Stimulated activated CD4-positive, alpha-beta T cell treated with anti-CD3 and anti-CD28 coated beads, Interleukin-4, amount 100 ng/mL, for 48 hours (primary cell): ENCODE results near the gene FHDC1.

Experiments used
- DNase-seq, 2 donors: peaks; one replicate each; pipeline ENCODE4 v3.0.0-alpha.2; 2020; ENCODE audit warnings: low read depth in 2 of 2

Gene FHDC1

DNA sequence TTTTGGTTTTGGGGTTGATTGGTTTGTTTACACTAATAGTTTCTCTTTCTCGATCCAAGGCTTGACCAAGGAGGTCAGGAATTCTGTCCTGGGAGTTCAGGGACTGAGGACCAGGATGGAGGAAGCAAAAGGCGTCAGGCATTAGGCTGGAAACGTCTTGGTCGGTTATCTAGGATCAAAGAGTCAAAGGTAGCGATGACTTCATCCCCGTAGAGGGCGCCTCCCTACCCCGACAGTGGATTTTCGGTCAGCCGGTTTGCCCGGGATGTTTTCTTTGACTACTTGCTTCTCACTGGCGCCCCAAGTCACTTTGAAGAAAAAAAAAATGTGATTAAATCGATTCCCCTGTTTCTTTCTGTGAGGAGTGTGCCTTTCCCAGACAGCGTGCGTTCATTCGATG is 980 bp upstream of the FHDC1 start:
- no peak for DNase-seq

DNA sequence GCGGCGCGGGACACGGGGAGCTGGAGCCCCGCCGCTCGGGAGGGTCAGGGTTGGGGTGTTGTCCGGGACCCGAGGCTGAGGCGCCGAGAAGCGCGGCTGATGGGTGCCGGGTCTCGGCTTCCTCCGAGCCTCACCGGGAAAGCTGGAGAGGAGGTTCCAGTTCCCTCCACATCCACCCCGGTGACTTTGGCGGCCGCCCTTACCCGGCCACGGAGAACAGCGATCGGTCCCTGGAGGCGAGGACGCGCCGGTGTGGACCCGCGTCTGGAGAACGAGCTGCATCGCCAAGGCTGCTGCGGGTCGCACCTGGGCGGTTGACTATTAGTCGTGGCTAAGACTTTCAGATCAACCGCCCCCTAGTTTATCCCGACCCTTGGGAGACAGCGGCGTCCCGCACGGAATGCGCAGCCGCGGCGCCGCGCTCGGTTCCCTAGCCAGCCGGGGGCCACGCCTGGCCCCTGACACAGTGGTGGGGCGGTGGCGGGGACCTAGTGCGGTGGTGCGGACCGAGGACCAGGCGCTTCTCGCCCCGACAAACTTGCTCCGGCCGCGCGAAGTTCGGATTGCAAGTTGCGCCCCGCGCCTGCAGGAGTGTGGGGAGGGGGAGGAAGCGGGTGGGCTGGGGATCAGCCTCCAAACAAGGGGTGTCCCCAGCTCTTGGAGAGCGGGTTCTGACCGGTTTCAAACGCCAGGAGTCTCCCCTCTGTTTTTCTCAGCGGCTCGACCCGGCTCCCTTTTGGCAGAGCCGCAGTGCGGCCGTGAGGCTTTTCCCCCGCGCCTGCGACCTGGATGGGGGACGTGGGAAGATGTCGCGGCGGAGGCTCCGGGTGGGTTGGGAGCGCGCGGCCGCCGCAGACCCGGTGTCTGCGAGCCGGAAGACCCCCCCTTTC is 568 bp downstream of the FHDC1 start:
- DNase-seq, result no peak

DNA sequence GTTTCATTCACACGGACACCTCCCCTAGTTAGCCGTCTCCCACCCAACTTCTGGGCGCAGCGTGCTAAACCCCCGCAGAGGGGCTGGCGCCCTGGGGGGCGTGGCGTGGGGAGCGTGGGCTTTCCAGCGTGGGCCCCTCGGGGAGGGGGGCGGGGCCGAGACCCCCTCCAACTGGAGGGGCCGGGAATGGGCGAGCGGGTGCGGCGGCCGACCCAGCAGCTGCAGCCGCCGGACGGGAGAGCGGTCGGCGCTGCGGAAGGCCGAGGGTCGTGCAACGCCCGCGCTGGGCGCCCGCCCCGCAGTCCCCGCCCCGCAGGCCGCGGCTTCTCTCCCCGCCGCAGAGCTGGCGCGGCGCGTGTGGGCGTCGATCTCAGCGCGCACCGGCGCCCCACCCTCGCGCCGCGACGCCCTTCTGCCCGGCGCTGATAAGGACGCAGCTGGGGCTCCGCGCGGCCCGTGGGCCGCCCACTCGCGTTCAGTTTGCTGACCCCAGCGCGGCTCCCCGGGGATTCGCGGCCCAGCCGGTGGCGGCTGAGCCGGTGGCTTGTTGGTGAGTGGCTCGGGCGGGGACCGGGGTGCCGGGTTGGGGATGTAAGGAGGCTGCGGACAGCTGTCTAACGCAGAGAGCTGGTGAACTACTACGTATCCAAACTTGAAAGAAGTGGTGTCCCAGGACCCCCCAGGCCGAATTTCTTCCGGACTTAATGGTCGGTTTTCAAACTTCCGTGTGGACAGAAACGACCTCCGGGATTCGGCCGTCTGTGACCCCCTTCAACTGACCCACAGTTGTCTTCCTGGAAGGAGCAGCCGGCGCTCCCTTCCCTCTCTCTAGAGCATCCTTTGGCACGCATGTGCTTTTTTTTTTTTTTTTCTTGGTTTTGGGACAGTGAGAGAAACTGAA is 1.5 kb downstream of the FHDC1 start:
- DNase-seq, result peak in 1 of 2 donors; percentile 4

DNA sequence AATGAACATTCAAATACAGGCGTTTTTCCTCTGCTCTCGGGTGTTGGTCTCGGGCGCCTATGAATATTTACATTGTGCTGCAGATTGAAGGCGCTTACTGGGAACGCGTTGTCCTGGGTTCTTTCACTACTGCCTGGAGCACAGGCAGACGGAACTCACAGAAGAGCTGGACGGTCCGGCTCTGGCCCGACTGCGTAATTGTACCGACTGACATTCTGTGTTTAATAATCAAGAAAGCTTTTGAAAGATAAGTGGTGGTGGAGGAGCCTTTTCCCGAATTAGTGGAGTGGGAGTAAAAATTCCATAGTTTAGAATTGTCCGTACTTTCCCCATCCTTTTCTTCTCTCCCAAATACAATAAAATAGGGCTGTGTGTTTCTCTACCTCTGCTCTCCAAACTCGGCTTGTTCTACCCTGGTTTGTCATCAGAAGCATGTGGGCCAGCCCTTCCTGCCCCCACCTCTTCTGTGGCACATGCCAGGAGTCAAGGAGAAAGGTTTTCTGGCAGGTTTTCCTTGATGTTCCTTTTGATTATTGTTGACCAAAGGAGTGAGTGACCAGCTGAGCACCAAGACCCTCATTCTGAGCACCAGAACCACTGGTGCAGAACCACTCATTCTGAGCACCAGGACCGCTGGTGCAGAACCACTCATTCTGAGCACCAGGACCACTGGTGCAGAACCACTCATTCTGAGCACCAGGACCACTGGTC is 2.3 kb downstream of the FHDC1 start:
- DNase-seq, result no peak

DNA sequence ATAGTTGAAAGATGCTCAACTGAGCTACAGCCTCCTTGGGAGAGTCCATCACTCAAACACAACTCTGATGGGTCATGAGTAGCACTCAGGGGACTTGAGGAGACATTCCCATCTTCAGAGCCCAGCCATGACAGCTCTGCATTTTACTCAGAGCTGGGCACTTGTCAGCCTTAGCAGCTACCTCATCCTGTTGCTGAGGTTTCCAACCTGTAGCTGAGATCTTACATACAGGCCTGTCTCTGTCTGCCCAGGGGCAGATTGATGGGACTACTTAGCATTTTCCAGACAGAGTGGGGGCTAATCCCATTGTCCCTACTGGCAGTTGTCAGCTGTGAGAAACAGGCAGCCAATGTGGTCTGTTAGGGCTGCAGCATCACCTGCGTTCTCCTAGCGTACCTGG is 3.5 kb downstream of the FHDC1 start:
- no peak for DNase-seq

DNA sequence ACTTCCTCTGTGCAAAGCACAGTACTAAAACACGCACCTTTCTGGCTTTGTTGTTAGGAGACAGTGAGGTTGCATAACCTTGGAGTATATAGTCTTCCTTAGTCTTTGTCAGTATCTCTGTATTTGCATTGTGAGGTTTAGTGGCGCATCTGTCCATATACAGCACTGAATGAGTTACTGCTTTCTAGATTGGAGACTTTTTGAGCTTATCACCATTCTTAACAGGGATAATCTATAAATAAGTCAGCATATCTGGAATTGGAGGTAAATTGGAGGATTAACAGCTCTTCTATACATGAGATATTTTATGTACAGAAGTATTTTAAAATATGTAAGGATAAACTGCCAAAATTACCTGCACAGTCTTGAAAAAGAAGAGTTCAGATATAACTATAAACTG is 4.3 kb downstream of the FHDC1 start:
- DNase-seq, result no peak

DNA sequence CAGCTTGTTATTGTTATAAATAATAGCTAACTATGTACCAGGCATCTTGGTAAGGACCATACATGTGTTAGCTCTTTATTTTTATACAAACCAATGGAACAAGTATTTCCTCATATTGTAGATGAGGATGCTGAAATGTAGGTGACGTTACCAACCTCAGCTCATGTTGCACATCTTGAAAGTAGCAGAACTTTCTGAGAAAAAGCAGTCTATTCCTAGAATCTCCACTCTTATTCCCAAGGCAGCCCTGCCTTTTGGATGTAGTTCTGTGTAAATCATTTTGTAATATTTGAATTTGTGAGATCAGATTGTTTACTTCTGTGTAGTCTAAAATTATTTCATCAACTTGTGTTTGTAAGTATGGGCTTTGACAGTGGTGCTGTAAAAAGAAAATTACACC is 5.3 kb downstream of the FHDC1 start:
- no peak for DNase-seq

DNA sequence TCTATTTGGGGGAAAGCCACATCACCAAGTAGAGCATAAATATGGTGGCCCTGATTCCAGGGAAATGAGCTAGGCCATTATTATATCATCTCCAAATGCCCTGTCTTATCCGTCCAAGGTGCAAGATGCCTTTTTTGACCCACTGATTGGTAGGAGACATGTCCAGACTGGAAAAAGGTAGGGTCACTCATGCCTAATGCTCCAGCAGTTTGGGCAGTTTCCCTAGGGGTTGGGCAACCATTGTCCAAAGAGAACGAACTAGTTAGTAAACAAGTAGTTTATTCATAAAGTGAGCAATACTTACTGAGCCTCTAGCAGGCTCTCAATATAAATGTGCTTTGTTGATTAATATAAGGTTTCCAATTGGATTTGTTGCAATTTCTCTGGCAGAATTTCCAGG is 6.2 kb downstream of the FHDC1 start:
- no peak for DNase-seq

DNA sequence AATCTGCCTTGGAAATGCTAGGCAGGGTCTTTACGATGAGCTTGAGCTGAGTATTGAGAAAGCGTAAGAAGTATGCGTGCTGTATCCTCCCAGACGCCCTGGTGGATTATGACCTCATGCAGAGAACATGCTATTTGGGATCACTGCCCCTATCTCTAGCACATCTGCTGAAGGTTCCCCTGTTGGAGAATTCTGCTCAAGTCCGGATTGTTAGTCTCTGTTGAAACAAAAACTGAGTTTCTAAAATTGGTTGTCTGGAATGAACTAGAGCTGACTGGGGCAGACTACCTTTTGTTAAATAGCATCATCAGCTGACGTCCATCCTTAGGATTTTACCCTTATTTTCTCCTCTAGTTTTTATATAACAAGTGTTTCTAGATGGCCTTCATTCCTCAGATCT is 7.5 kb downstream of the FHDC1 start:
- DNase-seq, result no peak

DNA sequence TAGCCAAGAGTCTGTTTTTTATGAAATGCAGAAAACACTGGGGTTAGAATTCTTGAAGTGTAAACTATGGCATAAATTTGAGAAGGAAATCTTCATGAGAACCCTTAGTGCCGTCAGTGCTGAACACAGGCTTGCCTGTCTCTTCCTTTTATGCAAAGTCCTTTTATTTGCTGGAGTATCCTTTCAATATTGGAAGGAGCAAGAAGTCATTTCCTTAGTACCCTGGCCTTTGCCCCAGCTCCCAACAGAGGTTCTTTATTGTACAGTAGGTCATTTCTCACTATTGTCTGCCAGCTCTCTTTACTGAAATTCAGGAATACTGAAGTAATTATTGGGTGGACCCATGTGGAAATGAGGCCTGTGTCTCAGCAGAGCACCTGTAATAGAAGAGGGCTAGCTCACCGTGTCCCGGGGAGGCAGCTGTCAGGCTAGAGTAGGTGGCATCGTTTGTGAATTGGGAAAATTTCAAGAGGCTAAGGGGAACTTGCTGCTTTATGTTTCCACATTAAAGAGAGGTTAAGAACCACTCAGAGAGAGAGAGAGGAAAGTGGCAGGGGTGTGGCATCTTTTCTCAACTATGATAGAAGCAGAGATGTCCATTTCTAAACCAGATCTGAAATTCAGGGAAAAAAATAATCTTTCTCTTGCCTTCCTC is 8.7 kb downstream of the FHDC1 start:
- no peak for DNase-seq

DNA sequence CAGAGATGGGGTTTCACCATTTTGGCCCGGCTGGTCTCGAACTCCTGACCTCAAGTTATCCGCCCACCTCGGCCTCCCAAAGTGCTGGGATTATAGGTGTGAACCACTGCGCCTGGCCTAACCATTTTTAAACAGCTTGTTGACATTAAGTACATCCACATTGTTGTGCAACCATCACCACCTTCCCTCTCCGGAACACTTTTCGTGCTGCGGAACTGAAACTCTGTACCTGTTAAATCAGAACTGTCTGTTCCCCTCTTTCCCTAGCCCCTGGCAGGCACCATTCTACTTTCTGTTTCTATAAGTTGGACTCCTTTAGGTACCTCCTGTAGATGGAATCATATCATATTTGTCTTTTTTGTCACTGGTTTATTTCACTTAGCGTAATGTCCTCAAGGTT is 9.5 kb downstream of the FHDC1 start:
- no peak for DNase-seq

DNA sequence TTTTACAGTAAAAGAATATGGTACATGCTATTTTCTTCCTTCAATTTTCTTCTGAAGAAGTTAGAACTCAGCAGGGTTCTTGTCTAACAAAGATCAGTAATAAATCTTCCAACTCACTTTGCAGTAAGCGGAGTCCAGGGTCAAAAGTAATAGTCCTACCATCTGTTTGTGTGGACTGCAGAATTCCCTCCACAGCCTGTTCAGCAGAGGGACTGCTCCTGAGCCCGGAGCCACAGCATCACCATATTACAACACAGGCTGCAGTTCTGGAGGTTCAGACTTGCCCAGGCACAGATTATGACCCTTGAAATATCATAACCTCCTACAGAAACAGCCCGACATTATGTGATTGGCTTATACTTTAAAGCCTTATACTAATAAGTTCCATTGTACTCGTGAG is 10.3 kb downstream of the FHDC1 start:
- DNase-seq, result no peak

DNA sequence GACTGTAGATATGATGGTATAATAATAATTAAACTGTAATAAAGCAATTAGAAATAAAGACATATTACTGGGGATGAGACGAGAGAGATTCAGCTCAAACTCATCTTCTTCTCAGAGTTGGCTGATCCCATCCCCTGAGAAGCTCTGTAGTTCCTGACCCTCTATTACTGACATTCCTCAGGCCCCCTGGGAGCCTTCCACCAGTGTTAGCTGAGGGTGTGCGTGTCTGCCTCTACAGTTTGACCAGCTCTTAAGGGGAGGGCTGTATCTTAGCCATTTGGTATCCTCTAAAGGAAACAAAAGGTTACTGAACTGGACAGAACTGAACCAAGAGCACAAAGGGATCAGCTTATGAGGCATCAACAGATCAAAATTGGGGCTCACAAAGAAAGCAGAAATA is 11.2 kb downstream of the FHDC1 start:
- DNase-seq, result no peak

DNA sequence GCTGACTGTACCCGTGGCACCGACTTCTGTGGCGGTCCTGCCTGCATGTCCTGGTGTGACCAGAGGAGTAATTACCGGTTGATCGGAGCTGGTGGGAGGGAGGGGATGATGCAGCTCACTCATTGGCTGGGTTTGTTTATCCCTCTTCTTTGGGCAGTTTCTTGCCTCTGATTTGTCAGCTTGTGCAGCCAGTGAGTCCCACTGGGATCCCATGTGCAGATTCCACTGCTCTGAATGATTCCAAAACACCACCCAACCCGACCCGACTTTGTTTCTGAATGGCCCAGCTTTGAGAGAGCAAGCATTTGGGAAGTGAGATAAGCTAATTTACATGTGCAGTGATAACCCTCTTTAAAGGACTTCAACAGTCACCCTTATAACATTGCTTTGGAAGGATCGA is 13.8 kb downstream of the FHDC1 start:
- no peak for DNase-seq

DNA sequence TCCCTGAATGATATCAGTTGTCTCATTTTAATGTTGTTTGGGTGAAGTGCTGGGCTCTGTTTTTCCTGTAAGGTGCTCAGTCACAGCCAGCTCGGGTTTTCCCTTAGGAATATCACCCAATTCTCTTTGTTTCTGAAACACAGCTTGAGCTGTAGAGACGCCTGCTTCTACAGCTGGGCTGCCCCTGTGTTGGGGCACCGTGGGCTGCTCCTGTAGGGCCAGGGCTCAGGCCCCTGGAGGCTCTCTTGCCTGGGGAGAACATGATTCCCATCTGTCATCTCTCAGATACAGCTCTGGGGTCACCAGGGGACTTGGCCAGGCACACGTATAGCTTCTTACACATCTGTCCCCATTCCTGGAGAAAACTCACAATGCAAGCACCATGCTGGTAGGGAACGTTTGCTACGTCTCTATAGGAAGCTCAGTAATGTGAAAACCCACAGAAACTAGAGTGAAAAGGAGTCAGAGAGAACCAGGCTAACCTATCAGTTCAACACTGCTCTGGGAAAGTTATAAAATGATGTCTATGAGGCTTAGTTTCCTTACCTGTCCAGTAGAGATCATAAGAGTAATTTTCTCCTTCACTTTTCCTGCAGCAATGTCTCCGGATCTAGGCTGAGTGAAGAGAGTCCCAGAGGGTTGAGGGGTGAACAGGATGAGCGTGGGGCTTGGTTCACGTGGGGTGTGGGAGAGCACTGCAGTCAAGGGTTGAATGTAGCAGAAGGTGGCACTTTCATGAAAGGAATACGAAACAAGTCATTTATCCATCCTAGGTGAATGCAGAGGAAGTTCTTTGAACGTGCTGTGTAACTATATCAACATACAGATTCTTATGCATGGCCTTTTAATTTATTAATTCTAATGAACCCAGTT is 14.5 kb downstream of the FHDC1 start:
- DNase-seq, result no peak

DNA sequence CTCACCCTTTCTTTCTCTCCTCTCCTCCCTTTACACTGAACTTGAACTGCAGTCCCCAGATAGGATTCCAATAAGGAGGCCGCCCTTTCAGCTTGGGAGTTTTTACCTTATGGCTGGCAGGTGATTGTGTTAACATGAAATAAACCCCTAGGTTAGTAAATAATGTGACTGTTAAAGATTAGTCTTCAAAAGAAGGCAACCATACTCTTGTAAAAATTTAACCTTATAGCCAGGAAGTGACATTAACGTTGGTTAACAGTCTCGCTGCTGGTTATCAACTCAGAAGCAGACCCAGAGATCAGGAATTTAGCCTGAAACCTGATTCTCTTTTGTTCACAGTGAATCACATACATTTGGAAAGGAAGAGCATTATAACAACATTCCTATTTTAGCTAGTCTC is 15.2 kb downstream of the FHDC1 start:
- no peak for DNase-seq

DNA sequence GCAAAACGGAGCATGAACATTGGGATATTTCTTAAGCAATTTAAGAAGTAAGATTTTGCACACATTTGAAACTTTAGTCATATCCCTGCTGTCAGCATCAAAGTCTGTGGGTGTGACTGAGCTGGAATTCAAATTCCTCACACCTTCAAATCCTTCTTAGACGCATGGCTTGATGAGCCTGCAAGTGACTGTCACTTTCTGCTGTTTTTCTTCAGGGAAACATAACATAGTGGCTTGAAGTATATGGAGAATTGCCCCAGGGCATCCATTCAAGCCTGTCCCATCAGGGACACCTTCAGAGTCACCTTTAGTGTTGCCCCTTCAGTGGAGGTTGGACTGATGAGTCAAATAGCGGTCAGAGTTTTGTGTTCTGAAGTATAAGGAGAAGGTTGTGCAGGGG is 17.4 kb downstream of the FHDC1 start:
- no peak for DNase-seq

DNA sequence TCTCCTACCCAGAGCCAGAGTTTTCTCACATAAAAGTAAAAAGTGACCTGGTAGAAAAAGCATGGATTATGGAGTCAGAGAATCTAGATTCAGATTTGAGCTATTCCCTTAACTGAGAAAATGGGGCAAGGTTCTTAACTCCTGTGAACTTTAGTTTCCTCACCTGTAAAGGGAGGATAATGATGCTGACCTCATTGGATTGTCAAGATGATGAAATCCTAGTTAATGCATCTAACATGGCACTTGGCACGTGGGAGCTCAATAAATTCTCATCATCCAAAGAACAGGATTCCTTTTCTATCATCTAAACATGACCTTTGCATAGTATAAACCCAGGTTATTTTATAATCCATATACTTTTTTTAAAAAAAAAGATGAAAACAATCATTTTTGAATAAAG is 18.6 kb downstream of the FHDC1 start:
- no peak for DNase-seq

DNA sequence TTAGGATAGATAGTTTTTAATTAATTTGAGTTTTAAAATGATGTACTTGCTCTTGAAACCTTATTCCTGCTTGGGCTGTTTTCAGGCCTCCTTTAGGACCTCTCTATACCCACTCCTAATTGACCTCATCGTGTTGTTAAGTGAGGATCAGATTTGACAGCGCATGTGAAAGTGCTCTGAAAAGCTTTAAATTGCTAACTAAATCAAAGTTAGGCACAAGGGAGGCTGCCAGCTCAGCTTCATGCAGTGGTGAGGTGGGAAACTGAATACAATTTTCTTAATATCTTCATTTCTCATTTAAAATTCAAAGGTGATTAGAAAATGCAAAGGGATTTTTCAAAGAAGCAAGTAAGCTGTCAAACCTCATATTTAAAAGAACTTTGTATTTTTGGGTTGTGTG is 20.0 kb downstream of the FHDC1 start:
- no peak for DNase-seq

DNA sequence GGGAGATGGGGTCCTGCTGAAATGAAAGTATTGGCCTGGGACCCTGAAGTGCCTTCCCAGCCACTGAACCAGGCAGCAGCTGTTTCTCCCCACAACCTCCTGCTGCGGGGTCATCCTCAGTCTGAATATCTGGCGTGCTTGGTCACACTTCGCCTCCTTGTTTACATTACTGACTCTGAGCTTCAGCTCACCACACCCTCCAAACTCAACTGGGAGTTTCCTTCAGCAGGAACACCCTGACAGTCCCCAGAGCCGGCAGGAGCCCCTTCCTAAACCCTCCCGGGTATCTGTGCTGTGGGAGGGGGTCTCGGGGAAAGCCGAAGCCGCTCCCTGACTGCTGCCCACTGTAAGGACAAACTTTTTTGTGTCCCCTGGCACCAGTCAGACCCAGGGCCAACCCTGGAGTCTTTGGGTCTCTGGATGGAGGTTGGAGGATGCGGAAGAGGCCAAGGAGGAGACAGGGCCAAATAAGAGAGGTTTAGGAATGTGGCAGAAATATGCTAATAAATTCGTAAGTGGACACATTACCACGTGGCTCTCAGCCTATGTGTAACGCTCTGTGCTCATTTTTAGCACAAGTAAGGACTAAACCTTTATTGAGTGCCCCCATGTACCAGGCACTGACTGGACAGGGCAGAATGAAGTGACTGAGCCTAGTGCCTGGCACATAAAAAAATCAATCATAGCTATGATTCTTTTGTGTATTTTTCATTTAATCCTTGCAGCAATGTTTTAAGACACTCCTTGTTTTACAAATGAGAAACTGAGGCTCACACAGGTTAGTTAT is 20.7 kb downstream of the FHDC1 start:
- DNase-seq, result no peak
